HEK293 (cell line): ENCODE measurements around the gene UBIAD1.

Source experiments
- CTCF ChIA-PET: fragments of 350-600 bp; formaldehyde crosslinking; extraction: SDS; loops from one replicate; lab custom pipeline; 2021; ENCODE audit warnings: antibody characterized with exemption; lab: Yijun Ruan, JAX
- POLR2A ChIA-PET: fragments of 300-600 bp; formaldehyde crosslinking; extraction: SDS; loops from one replicate; lab custom pipeline; 2020; ENCODE audit warnings: antibody characterized with exemption, inconsistent platforms; lab: Yijun Ruan, JAX
- H3K27ac ChIP-seq: fragments of 200-500 bp; sonication (Bioruptor generic); 2 replicates; pipeline ENCODE4 v1.5.1; 2014; ENCODE audit warnings: low read depth, low read length, control low read depth, inconsistent platforms; ENCODE audit errors: extremely low read depth
- H3K36me3 ChIP-seq, 2 experiments: fragments of 200-500 bp in 1 of 2; sonication (Bioruptor generic) in 1 of 2; 1 replicate in 1 of 2; 2 replicates in 1 of 2; pipeline ENCODE4 v1.5.1; 2014 to 2017; ENCODE audit warnings: inconsistent platforms in 2 of 2, low read length in 2 of 2; ENCODE audit not compliant: control insufficient read depth in 2 of 2, insufficient read depth in 1 of 2
- H3K4me1 ChIP-seq: fragments of 200-500 bp; sonication (Bioruptor generic); 2 replicates; pipeline ENCODE4 v1.5.1; 2014; ENCODE audit warnings: mild to moderate bottlenecking, low read length, inconsistent platforms; ENCODE audit not compliant: control insufficient read depth, insufficient read depth
- H3K4me3 ChIP-seq: 2 replicates; pipeline ENCODE4 v1.5.1; 2011; ENCODE audit warnings: low read depth, mild to moderate bottlenecking, control low read depth, low read length, moderate library complexity
- H3K9me3 ChIP-seq: fragments of 200-500 bp; sonication (Bioruptor generic); 2 replicates; pipeline ENCODE4 v1.5.1; 2014; ENCODE audit warnings: low read depth, low read length, inconsistent platforms; ENCODE audit not compliant: control insufficient read depth, insufficient read depth
- CTCF ChIP-seq: fragments of 450-650 bp; formaldehyde crosslinking; IDR thresholded peaks from 2 replicates; pipeline ENCODE4 v1.5.1; 2016; ENCODE audit warnings: missing biosample characterization, missing genetic modification characterization
- SP7 ChIP-seq: fragments of 450-650 bp; formaldehyde crosslinking; IDR thresholded peaks from 2 replicates; pipeline ENCODE4 v1.5.1; 2016; ENCODE audit warnings: missing biosample characterization, missing genetic modification characterization
- ZBTB8A ChIP-seq: fragments of 450-650 bp; formaldehyde crosslinking; IDR thresholded peaks from 2 replicates; pipeline ENCODE4 v1.5.1; 2016; ENCODE audit warnings: missing biosample characterization, missing genetic modification characterization
- ZNF2 ChIP-seq: fragments of 450-650 bp; formaldehyde crosslinking; IDR thresholded peaks from 2 replicates; pipeline ENCODE4 v1.5.1; 2016; ENCODE audit warnings: missing biosample characterization, missing genetic modification characterization
- ZNF274 ChIP-seq, 2 experiments: fragments of 200-500 bp in 1 of 2; fragments of 450-650 bp in 1 of 2; sonication (Bioruptor generic) in 1 of 2; formaldehyde crosslinking in 1 of 2; IDR thresholded peaks; 2 replicates each; pipeline versions ENCODE4 v1.5.1 to v1.6.1; 2014 to 2016; ENCODE audit warnings: borderline replicate concordance in 1 of 2, inconsistent platforms in 1 of 2, low read length in 1 of 2, missing biosample characterization in 1 of 2, missing genetic modification characterization in 1 of 2
- ZNF354C ChIP-seq: fragments of 450-650 bp; formaldehyde crosslinking; IDR thresholded peaks from 2 replicates; pipeline ENCODE4 v1.5.1; 2016; ENCODE audit warnings: missing biosample characterization, missing genetic modification characterization, low read depth, borderline replicate concordance
- ZNF37A ChIP-seq: fragments of 450-650 bp; IDR thresholded peaks from 2 replicates; pipeline ENCODE4 v1.5.1; 2018; ENCODE audit warnings: missing biosample characterization, missing genetic modification characterization
- ZNF48 ChIP-seq: fragments of 450-650 bp; formaldehyde crosslinking; IDR thresholded peaks from 2 replicates; pipeline ENCODE4 v1.5.1; 2016; ENCODE audit warnings: missing biosample characterization, missing genetic modification characterization
- ZNF521 ChIP-seq: fragments of 450-650 bp; formaldehyde crosslinking; IDR thresholded peaks from 2 replicates; pipeline ENCODE4 v1.5.1; 2017; ENCODE audit warnings: missing biosample characterization, mild to moderate bottlenecking, missing genetic modification characterization
- ZNF544 ChIP-seq: fragments of 450-650 bp; formaldehyde crosslinking; IDR thresholded peaks from 2 replicates; pipeline ENCODE4 v1.5.0; 2017; ENCODE audit warnings: missing biosample characterization, missing genetic modification characterization
- ZNF585B ChIP-seq: fragments of 450-650 bp; formaldehyde crosslinking; IDR thresholded peaks from 2 replicates; pipeline ENCODE4 v1.5.1; 2016; ENCODE audit warnings: missing biosample characterization, missing genetic modification characterization
- ZNF596 ChIP-seq: fragments of 450-650 bp; IDR thresholded peaks from 2 replicates; pipeline ENCODE4 v1.5.0; 2018; ENCODE audit warnings: missing biosample characterization, mild to moderate bottlenecking, missing genetic modification characterization, moderate library complexity
- ZNF610 ChIP-seq: fragments of 450-650 bp; formaldehyde crosslinking; IDR thresholded peaks from 2 replicates; pipeline ENCODE4 v1.5.1; 2016; ENCODE audit warnings: missing biosample characterization, missing genetic modification characterization, borderline replicate concordance
- ZNF621 ChIP-seq: fragments of 450-650 bp; formaldehyde crosslinking; IDR thresholded peaks from 2 replicates; pipeline ENCODE4 v1.5.1; 2017; ENCODE audit warnings: missing biosample characterization, missing genetic modification characterization
- ZNF654 ChIP-seq: fragments of 450-650 bp; formaldehyde crosslinking; IDR thresholded peaks from 2 replicates; pipeline ENCODE4 v1.5.1; 2016; ENCODE audit warnings: low read depth, missing biosample characterization, missing genetic modification characterization
- ZNF747 ChIP-seq: fragments of 450-650 bp; formaldehyde crosslinking; IDR thresholded peaks from 2 replicates; pipeline ENCODE4 v1.5.1; 2016; ENCODE audit warnings: missing biosample characterization, missing genetic modification characterization
- ZNF837 ChIP-seq: fragments of 450-650 bp; formaldehyde crosslinking; IDR thresholded peaks from 2 replicates; pipeline ENCODE4 v1.5.1; 2016; ENCODE audit warnings: missing biosample characterization, missing genetic modification characterization
- ZSCAN4 ChIP-seq: fragments of 450-650 bp; formaldehyde crosslinking; IDR thresholded peaks from 2 replicates; pipeline ENCODE4 v1.5.1; 2017; ENCODE audit warnings: missing biosample characterization, missing genetic modification characterization

The UBIAD1 gene

GRCh38 chr1:11285883-11286734 lies 13.1 kb downstream of the UBIAD1 start:
- Histone ChIP-seq H3K4me1 (no peaks in the 10 kb centered on the region), H3K36me3 (peaks cover 3 to 54% of the 10 kb centered on the region in 2 experiments; a peak in 2 of 3 replicates), H3K9me3 (no peaks in the 10 kb centered on the region), H3K27ac (no peak overlapping the region), H3K4me3 (no peak overlapping the region)
- POLR2A ChIA-PET: interaction anchor here (0.7 kb wide), 1 partner anchor 694 kb away, joined by 5 read pairs; no protein-coding TSS in a partner anchor
- CTCF ChIA-PET: interaction anchor here (0.5 to 1.5 kb wide), 5 partner anchors 10 to 1194 kb away, joined by 3 to 5 read pairs (median 3); no protein-coding TSS in a partner anchor
- TF ChIP-seq ZNF544 (no peak), ZNF654 (tag by site-specific recombination) (peak; percentile 34), ZBTB8A (no peak), CTCF (tag by site-specific recombination) (peak; percentile 38; the same call in 1 of the 2 replicates), ZNF610 (tag by site-specific recombination) (no peak)

GRCh38 chr1:11286735-11287410 lies 13.9 kb downstream of the UBIAD1 start:
- no peak overlapping the region for H3K27ac ChIP-seq
- no peaks in the 10 kb centered on the region for H3K9me3 ChIP-seq
- TF ChIP-seq ZNF596 (no peak), ZSCAN4 (tag by site-specific recombination) (no peak), ZNF354C (tag by site-specific recombination) (no peak), ZNF585B (tag by site-specific recombination) (no peak), ZNF747 (no peak), ZNF837 (tag by site-specific recombination) (no peak), ZNF48 (tag by site-specific recombination) (no peak), ZNF37A (tag by site-specific recombination) (no peak), ZNF521 (tag by site-specific recombination) (no peak), ZNF621 (tag by site-specific recombination) (no peak), ZNF2 (no peak)
- no peaks in the 10 kb centered on the region for H3K4me1 ChIP-seq
- ChIA-PET POLR2A (interaction anchor here (0.7 kb wide), 1 partner anchor 693 kb away, joined by 5 read pairs; no protein-coding TSS in a partner anchor), CTCF (interaction anchor here (0.5 to 1.5 kb wide), 6 partner anchors 9 to 1193 kb away, joined by 3 to 5 read pairs (median 3); no protein-coding TSS in a partner anchor)
- peaks cover 3 to 54% of the 10 kb centered on the region in 2 experiments; a peak in 2 of 3 replicates for H3K36me3 ChIP-seq
- no peak overlapping the region for H3K4me3 ChIP-seq

- Histone ChIP-seq H3K4me3 (no peak overlapping the region), H3K9me3 (no peaks in the 10 kb centered on the region), H3K4me1 (no peaks in the 10 kb centered on the region), H3K27ac (no peak overlapping the region), H3K36me3 (peaks cover 3 to 41% of the 10 kb centered on the region in 2 experiments; a peak in 2 of 3 replicates)
- TF ChIP-seq SP7 (tag by site-specific recombination): peak; percentile 82
- no peak for TF ChIP-seq ZNF274 (IDR thresholded peaks at IDR 0.05; ENCODE audit: low read length)
- TF ChIP-seq ZNF274 (tag by site-specific recombination; IDR thresholded peaks at IDR 0.05; ENCODE audit: borderline replicate concordance): no peak
- ChIA-PET CTCF (interaction anchor here (0.8 kb wide), 1 partner anchor 252 kb away, joined by 3 read pairs; no protein-coding TSS in a partner anchor), POLR2A (interaction anchor here (0.7 kb wide), 1 partner anchor 17 kb away, joined by 3 read pairs; no protein-coding TSS in a partner anchor)
Observed at GRCh38 chr1:11289064-11289463, 16.1 kb downstream of the UBIAD1 start.
